ENCODE measurements around the gene CRIP3.
"Not testable (repeated sequence)": the region's sequence is repeated elsewhere in the genome, so short reads cannot be mapped to it uniquely, and the experiment has no call there.

Gene CRIP3, protein sequence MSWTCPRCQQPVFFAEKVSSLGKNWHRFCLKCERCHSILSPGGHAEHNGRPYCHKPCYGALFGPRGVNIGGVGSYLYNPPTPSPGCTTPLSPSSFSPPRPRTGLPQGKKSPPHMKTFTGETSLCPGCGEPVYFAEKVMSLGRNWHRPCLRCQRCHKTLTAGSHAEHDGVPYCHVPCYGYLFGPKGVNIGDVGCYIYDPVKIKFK

DNA sequence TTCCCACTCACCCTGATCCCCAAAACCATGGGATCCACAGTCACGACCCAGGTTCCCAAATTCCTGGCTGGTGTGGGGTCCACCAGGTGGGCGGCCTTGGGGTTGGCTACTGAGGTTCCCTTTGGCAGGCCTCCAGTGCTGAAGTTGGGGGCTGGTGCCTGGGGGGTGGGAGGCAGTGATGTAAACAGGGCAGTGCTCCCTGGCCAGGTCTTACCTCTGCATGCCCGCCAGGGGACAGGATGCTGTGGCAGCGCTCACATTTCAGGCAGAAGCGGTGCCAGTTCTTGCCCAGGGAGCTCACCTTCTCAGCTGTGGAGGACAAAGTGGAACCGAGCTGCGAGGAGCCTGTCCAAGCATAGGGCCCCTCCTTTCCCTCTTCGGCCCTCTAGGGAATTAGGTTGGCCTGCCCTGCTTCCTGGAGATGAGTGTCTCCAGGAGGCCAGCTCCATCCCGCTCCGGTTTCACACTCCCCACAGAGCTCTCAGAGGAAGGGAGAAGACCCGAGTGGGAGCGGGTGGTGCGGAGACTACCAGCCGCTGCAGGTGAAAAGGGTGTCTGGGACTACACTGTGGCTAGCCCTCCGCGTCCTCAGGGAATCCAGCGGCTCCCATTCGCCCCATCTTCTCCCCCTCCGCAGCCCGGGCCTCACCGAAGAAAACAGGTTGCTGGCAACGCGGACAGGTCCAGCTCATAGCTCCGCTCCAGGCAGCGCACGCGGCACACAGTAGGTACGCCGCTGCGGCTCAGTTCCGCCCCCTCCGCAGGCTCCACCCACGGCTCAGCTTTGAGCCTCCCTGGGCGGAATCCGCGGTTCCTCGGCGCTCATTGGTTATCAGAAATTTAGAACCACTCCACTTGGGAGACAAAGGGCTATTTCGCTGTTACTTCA, at the start of gene CRIP3:
Gene CRIP3 (minus strand): TSS at position 726 of the 889 bp plus-strand sequence. CDS start 34 bp downstream, at position 692.
- Histone ChIP-seq H3K9me3 (no peaks in the 10 kb centered on the region), H3K4me1 (peaks cover 21% of the 10 kb centered on the region), H3K36me3 (replicated peaks) (no peaks in the 10 kb centered on the region), H3K27me3 (ENCODE audit: low read depth) (no peaks in the 10 kb centered on the region), H3K4me3 (peak within 1 kb of the TSS; percentile 36)
- in situ Hi-C loops (cut with MboI; ENCODE audit: low sequenced_read_pairs): no loop called here
- DNase-seq (ENCODE audit: low spot score in 2 of 2): peak; percentile 21 to 77

DNA sequence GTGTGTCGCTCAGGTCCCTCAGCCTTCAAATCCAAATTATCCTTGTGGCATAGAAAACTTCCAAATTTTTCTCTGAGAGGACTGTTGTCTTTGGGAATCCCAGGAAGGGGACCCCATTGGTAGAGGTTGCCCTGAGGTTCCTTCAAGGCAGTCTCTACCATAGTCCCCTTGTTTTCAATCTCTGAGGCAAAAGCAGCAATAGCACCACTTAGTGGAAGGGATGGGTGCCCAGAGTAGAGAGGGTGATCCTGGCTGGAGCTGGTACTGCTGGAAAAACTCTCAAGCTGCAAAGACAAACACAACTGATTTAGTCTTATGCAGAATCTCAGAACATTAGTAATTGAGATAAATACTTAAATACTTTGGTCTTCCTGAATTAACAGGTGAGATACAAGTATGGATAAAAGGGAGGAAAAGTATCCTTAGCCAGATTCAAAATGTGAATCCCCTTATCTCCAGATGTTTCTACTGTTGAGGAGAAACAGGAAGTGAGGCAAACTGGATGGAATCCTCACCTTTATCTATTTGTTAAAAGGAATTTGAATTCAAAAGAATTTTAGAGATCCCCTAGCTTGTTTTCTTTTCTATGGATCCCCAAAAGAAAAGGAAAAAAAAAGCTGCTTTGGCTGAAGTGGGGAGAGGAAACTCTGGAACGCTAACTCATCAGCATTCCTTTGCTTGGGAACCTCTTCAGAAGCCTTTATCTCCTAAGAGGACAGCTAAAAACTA, 47.4 kb upstream of the CRIP3 start:
- no peak overlapping the region for H3K4me3 ChIP-seq
- H3K36me3 ChIP-seq (replicated peaks): peaks cover 60% of the 10 kb centered on the region
- H3K9me3 ChIP-seq: no peaks in the 10 kb centered on the region
- in situ Hi-C loops (cut with MboI; ENCODE audit: low sequenced_read_pairs): loop anchor here (10.0 kb wide), 1 partner anchor 149 kb away; no protein-coding TSS in a partner anchor
- no peaks in the 10 kb centered on the region for H3K27me3 ChIP-seq (ENCODE audit: low read depth)
- DNase-seq (ENCODE audit: low spot score in 2 of 2): no peak
- H3K4me1 ChIP-seq: no peaks in the 10 kb centered on the region

GRCh38 chr6:43351951-43352350, 43.3 kb upstream of the CRIP3 start:
- in situ Hi-C loops (cut with MboI; ENCODE audit: low sequenced_read_pairs): loop anchor here (10.0 kb wide), 1 partner anchor 153 kb away; no protein-coding TSS in a partner anchor
- peaks cover 55% of the 10 kb centered on the region for H3K36me3 ChIP-seq (replicated peaks)
- H3K9me3 ChIP-seq; H3K4me1 ChIP-seq; DNase-seq (ENCODE audit: low spot score in 2 of 2); H3K4me3 ChIP-seq; H3K27me3 ChIP-seq (ENCODE audit: low read depth): not testable (repeated sequence)

- in situ Hi-C loops (cut with MboI; ENCODE audit: low sequenced_read_pairs): no loop called here
- peaks cover 55% of the 10 kb centered on the region for H3K36me3 ChIP-seq (replicated peaks)
These were observed 38.8 kb upstream of the CRIP3 start for GRCh38 chr6:43347444-43347843.

DNA sequence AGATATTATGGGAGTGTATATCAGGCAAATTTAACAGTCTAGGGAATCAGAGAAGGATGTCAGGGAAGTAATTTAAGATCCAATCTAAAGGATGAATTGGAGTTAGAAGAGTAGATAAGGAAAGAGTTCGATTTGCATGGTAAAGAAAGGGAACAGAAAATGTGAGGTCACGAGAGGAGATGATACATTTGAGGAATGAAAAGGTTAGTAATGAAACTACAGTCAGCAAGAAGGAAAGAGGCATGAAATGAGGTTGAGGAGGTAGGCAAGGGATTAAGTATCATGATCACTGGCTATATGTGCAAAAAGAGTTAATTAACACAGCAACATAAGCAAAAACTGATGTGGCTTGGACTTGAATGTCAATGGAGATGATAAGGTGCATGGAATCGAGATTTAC, 38.4 kb upstream of the CRIP3 start:
- in situ Hi-C loops (cut with MboI; ENCODE audit: low sequenced_read_pairs): no loop called here
- H3K36me3 ChIP-seq (replicated peaks): peaks cover 58% of the 10 kb centered on the region

More at GRCh38 chr6:43347444-43347843, 38.8 kb upstream of the CRIP3 start:
- H3K4me1 ChIP-seq: no peaks in the 10 kb centered on the region
- no peaks in the 10 kb centered on the region for H3K9me3 ChIP-seq
- no peaks in the 10 kb centered on the region for H3K27me3 ChIP-seq (ENCODE audit: low read depth)
- DNase-seq (ENCODE audit: low spot score in 2 of 2): no peak
- no peak overlapping the region for H3K4me3 ChIP-seq

GRCh38 chr6:43346243-43346642, 37.6 kb upstream of the CRIP3 start:
- H3K4me1 ChIP-seq; in situ Hi-C loops (cut with MboI; ENCODE audit: low sequenced_read_pairs): not testable (repeated sequence)
- H3K36me3 ChIP-seq (replicated peaks): peaks cover 62% of the 10 kb centered on the region

More for the DNA sequence above, 38.4 kb upstream of the CRIP3 start:
- H3K9me3 ChIP-seq: no peaks in the 10 kb centered on the region
- no peaks in the 10 kb centered on the region for H3K4me1 ChIP-seq
- H3K27me3 ChIP-seq (ENCODE audit: low read depth): no peaks in the 10 kb centered on the region
- DNase-seq (ENCODE audit: low spot score in 2 of 2): no peak
- H3K4me3 ChIP-seq: no peak overlapping the region

GRCh38 chr6:43339168-43339567, 30.5 kb upstream of the CRIP3 start:
- no peak for DNase-seq (ENCODE audit: low spot score in 2 of 2)
- H3K9me3 ChIP-seq: no peaks in the 10 kb centered on the region
- in situ Hi-C loops (cut with MboI; ENCODE audit: low sequenced_read_pairs): loop anchor here (5.0 kb wide), 1 partner anchor 77 kb away; no protein-coding TSS in a partner anchor
- no peaks in the 10 kb centered on the region for H3K27me3 ChIP-seq (ENCODE audit: low read depth)
- H3K4me3 ChIP-seq: no peak overlapping the region
- peaks cover 54% of the 10 kb centered on the region for H3K36me3 ChIP-seq (replicated peaks)
- H3K4me1 ChIP-seq: no peaks in the 10 kb centered on the region

More at GRCh38 chr6:43346243-43346642, 37.6 kb upstream of the CRIP3 start:
- H3K4me3 ChIP-seq; DNase-seq (ENCODE audit: low spot score in 2 of 2); H3K9me3 ChIP-seq; H3K27me3 ChIP-seq (ENCODE audit: low read depth): not testable (repeated sequence)

DNA sequence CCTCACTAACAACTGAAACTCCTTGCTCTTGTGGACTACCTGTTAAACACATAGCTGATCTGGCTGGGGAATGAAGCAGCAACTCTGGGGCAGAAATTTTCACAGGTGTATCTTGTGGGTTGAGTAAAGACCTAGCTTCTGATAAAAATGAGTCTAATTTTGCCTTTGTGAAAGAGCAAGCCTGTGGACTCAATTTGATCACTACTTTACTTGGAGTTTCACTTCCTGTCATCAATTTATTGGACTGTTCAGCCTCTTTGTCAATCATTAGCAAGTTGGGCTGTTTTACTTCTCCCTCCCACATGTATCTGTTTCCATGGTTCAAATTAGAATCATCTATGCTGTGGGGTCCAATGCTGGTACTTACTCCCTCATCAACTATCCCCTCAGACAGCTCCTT, 29.6 kb upstream of the CRIP3 start:
- H3K9me3 ChIP-seq: no peaks in the 10 kb centered on the region
- peaks cover 48% of the 10 kb centered on the region for H3K36me3 ChIP-seq (replicated peaks)
- no peak for DNase-seq (ENCODE audit: low spot score in 2 of 2)
- in situ Hi-C loops (cut with MboI; ENCODE audit: low sequenced_read_pairs): loop anchor here (5.0 kb wide), 1 partner anchor 76 kb away; no protein-coding TSS in a partner anchor
- no peaks in the 10 kb centered on the region for H3K4me1 ChIP-seq
- no peaks in the 10 kb centered on the region for H3K27me3 ChIP-seq (ENCODE audit: low read depth)
- no peak overlapping the region for H3K4me3 ChIP-seq

DNA sequence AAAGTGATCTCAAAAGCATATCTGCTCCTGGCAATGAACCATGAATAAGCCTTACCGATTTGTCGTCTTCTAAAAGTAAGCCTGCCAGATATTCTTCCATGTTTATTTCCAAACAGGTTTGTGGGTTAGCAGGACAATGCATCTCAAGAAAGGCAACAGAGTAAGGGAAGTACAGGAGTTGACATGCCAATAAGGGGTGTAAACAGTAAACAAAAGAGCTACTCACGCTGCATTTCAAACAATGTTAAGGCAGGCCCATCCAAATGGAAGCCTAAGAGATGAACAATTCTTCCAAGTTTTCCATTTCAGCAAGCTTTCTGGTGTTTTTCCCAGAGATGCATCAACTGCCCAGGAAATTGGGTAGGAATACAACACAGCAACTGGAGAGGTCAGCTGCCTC, 27.8 kb upstream of the CRIP3 start:
- Histone ChIP-seq H3K27me3 (ENCODE audit: low read depth) (no peaks in the 10 kb centered on the region), H3K4me3 (no peak overlapping the region), H3K4me1 (no peaks in the 10 kb centered on the region), H3K36me3 (replicated peaks) (peaks cover 33% of the 10 kb centered on the region), H3K9me3 (no peaks in the 10 kb centered on the region)
- in situ Hi-C loops (cut with MboI; ENCODE audit: low sequenced_read_pairs): loop anchor here (5.0 kb wide), 1 partner anchor 74 kb away; no protein-coding TSS in a partner anchor
- no peak for DNase-seq (ENCODE audit: low spot score in 2 of 2)

DNA sequence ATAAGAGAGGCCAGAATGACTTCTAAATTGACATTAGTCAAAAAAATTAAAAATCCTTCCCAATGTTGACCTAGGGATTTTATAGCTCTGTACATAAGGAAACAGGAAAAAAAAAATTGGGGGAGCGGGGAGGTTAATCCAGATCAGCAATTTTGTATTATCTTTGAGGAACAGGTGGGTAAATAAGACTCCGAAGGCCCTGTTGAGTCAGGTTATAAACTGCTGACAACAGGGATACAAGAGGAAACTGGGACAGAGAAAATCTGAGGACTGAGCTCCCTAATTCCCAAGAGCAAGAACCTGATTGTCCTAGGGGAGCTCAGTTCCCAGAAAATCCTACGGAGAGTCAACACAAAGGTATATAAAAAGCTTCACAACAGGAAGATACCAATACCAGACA, 26.8 kb upstream of the CRIP3 start:
- Histone ChIP-seq H3K4me1 (no peaks in the 10 kb centered on the region), H3K27me3 (ENCODE audit: low read depth) (no peaks in the 10 kb centered on the region)
- no peak for DNase-seq (ENCODE audit: low spot score in 2 of 2)

DNA sequence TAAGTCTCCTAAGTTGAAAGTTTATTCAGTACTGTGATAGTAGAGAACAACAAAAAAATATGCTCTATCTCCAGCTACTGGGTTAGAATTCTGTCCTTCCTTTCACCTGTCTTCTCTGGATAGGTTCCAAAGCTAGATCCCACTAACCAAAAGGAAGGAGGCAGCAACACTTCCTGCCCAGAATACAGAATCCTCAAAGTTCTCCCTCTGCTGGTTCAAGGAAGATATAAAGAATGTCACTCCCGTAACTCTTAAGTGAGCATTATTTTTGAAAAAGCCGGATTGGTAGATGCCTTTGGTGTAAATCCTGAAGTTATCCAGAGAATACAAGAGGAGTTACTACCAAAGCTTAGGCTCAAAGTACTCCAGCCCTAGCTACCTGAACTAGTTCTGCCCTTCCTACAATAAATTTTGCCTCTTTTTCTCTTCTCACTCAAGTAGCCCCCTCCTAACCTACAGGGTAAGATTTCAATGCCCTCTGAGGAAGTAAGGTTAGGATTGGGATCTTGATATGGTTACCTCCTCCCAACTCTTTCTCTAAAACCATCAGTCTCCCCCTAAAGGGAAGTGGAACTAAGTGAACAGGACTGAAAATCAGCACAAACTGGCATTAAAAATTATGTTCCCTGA, 26.0 kb upstream of the CRIP3 start:
- DNase-seq (ENCODE audit: low spot score in 2 of 2): peak; percentile 32 to 81
- in situ Hi-C loops (cut with MboI; ENCODE audit: low sequenced_read_pairs): loop anchor here (5.0 kb wide), 1 partner anchor 72 kb away; no protein-coding TSS in a partner anchor
- H3K9me3 ChIP-seq: no peaks in the 10 kb centered on the region
- no peak overlapping the region for H3K4me3 ChIP-seq
- no peaks in the 10 kb centered on the region for H3K27me3 ChIP-seq (ENCODE audit: low read depth)
- H3K36me3 ChIP-seq (replicated peaks): peaks cover 16% of the 10 kb centered on the region
- H3K4me1 ChIP-seq: no peaks in the 10 kb centered on the region

More for the DNA sequence above, 26.8 kb upstream of the CRIP3 start:
- in situ Hi-C loops (cut with MboI; ENCODE audit: low sequenced_read_pairs): loop anchor here (5.0 kb wide), 1 partner anchor 73 kb away; no protein-coding TSS in a partner anchor
- no peak overlapping the region for H3K4me3 ChIP-seq
- no peaks in the 10 kb centered on the region for H3K9me3 ChIP-seq
- H3K36me3 ChIP-seq (replicated peaks): peaks cover 25% of the 10 kb centered on the region

- DNase-seq (ENCODE audit: low spot score in 2 of 2): no peak
- Histone ChIP-seq H3K9me3 (no peaks in the 10 kb centered on the region), H3K4me3 (no peak overlapping the region), H3K4me1 (no peaks in the 10 kb centered on the region), H3K27me3 (ENCODE audit: low read depth) (no peaks in the 10 kb centered on the region), H3K36me3 (replicated peaks) (no peaks in the 10 kb centered on the region)
- in situ Hi-C loops (cut with MboI; ENCODE audit: low sequenced_read_pairs): no loop called here
These were observed 23.3 kb upstream of the CRIP3 start for GRCh38 chr6:43331891-43332290.

DNA sequence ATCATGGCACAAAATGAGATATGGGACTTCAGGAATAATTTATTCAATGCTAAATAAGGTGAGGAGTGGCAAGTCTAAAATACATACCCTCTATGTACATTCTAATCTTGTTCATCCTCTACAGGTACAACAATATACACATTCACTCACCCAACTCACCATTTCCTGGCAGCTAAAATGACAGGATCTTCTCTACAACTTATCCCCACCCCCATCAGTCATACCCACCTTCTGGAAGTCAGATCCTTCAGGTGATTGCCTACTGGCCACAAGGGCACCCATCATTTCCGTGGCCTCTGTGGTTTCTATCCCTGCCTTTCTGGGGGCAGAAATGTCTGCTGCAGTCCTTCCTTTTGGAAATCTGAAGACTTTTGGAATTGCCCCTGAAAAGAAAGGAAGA, 22.8 kb upstream of the CRIP3 start:
- in situ Hi-C loops (cut with MboI; ENCODE audit: low sequenced_read_pairs): no loop called here

More for the DNA sequence above, 22.8 kb upstream of the CRIP3 start:
- Histone ChIP-seq H3K4me1 (no peaks in the 10 kb centered on the region), H3K9me3 (no peaks in the 10 kb centered on the region), H3K4me3 (no peak overlapping the region), H3K27me3 (ENCODE audit: low read depth) (no peaks in the 10 kb centered on the region), H3K36me3 (replicated peaks) (no peaks in the 10 kb centered on the region)
- DNase-seq (ENCODE audit: low spot score in 2 of 2): no peak

Measured in HAP-1 (cell line).